HL-60 (cell line): ENCODE data around the gene SHISA3.

Experiments
- POLR2AphosphoS5 ChIP-seq: IDR thresholded peaks from 2 replicates; pipeline ENCODE4 v1.6.1; 2012; ENCODE audit warnings: low read depth
- SPI1 ChIP-seq: IDR thresholded peaks from 2 replicates; pipeline ENCODE4 v1.6.1; 2012; ENCODE audit warnings: low read depth, mild to moderate bottlenecking, borderline replicate concordance
- TF ChIP-seq, protein P1 (sequence below): IDR thresholded peaks from one replicate; pipeline ENCODE4 v1.5.1; 2011; ENCODE audit warnings: low read length, control low read depth, inconsistent platforms; ENCODE audit not compliant: insufficient read depth
- TF ChIP-seq, protein P2 (sequence below): IDR thresholded peaks from 2 replicates; pipeline ENCODE4 v1.6.1; 2012; ENCODE audit warnings: low read depth; ENCODE audit not compliant: insufficient replicate concordance

DNA sequence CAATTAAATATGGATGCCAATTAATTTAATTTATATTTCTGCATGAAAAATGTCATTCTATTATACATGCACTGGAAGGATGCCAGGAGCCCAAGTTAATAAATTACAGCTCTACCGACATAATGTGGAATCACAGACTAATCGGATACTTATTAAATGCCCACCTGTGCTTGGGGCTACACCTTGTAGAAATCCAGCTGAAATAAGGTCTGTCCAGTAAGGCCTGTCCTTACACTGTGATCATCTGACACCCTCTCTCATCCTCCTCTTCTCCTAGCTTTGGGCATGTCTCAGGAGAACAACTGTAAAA lies 6.0 kb upstream of the SHISA3 start:
- TF ChIP-seq POLR2AphosphoS5 (no peak), SPI1 (no peak)
- TF ChIP-seq, protein P1, sequence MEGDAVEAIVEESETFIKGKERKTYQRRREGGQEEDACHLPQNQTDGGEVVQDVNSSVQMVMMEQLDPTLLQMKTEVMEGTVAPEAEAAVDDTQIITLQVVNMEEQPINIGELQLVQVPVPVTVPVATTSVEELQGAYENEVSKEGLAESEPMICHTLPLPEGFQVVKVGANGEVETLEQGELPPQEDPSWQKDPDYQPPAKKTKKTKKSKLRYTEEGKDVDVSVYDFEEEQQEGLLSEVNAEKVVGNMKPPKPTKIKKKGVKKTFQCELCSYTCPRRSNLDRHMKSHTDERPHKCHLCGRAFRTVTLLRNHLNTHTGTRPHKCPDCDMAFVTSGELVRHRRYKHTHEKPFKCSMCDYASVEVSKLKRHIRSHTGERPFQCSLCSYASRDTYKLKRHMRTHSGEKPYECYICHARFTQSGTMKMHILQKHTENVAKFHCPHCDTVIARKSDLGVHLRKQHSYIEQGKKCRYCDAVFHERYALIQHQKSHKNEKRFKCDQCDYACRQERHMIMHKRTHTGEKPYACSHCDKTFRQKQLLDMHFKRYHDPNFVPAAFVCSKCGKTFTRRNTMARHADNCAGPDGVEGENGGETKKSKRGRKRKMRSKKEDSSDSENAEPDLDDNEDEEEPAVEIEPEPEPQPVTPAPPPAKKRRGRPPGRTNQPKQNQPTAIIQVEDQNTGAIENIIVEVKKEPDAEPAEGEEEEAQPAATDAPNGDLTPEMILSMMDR: no peak
- TF ChIP-seq, protein P2, sequence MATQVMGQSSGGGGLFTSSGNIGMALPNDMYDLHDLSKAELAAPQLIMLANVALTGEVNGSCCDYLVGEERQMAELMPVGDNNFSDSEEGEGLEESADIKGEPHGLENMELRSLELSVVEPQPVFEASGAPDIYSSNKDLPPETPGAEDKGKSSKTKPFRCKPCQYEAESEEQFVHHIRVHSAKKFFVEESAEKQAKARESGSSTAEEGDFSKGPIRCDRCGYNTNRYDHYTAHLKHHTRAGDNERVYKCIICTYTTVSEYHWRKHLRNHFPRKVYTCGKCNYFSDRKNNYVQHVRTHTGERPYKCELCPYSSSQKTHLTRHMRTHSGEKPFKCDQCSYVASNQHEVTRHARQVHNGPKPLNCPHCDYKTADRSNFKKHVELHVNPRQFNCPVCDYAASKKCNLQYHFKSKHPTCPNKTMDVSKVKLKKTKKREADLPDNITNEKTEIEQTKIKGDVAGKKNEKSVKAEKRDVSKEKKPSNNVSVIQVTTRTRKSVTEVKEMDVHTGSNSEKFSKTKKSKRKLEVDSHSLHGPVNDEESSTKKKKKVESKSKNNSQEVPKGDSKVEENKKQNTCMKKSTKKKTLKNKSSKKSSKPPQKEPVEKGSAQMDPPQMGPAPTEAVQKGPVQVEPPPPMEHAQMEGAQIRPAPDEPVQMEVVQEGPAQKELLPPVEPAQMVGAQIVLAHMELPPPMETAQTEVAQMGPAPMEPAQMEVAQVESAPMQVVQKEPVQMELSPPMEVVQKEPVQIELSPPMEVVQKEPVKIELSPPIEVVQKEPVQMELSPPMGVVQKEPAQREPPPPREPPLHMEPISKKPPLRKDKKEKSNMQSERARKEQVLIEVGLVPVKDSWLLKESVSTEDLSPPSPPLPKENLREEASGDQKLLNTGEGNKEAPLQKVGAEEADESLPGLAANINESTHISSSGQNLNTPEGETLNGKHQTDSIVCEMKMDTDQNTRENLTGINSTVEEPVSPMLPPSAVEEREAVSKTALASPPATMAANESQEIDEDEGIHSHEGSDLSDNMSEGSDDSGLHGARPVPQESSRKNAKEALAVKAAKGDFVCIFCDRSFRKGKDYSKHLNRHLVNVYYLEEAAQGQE: no peak
